ENCODE results near the gene NELFA. TPM values are rescaled to one million over a fixed set of nuclear protein-coding genes. Genes with fewer than 3 reads are reported as not detected.

NELFA gene
- total and polyA plus RNA-seq, 4 donors, result 7.1 to 11.8 (median 9.3) TPM

- no peak for TF ChIP-seq CTCF (IDR thresholded peaks at IDR 0.05; ENCODE audit: low read depth, low read length, missing input control)
- peak; percentile 37 for TF ChIP-seq ATF3 (IDR thresholded peaks at IDR 0.05)
- 72% methylated on average over 3 of the region's 3 CpGs for WGBS
- no peak for DNase-seq (ENCODE audit: low spot score)
Observed at GRCh38 chr4:2011583-2011982, 2.8 kb upstream of the NELFA start.

GRCh38 chr4:2009651-2010233 is 968 bp upstream of the NELFA start:
- Histone ChIP-seq H3K4me3 (ENCODE audit: low read depth in 1 of 3, low read length in 3 of 3) (peak overlapping the region; percentile 75 to 99 (median 97)), H3K27me3 (ENCODE audit: control insufficient read depth in 4 of 4, insufficient read depth in 4 of 4, low read length in 3 of 4) (no peaks in the 10 kb centered on the region), H3K4me1 (ENCODE audit: control insufficient read depth in 4 of 4, insufficient read depth in 4 of 4, low read length in 3 of 4) (peaks cover 0 to 19% (median 9%) of the 10 kb centered on the region in 4 donors), H3K9me3 (ENCODE audit: control insufficient read depth in 4 of 4, low read length in 3 of 4) (no peaks in the 10 kb centered on the region), H3K36me3 (ENCODE audit: control insufficient read depth in 4 of 4, insufficient read depth in 3 of 4, low read depth in 1 of 4, low read length in 3 of 4) (peaks cover 0 to 3% (median 0%) of the 10 kb centered on the region in 4 donors), H3K27ac (ENCODE audit: low read depth in 1 of 2, low read length in 2 of 2) (peak overlapping the region; percentile 99 to 100), H3K9ac (ENCODE audit: low read depth in 1 of 2, low read length in 2 of 2) (peak overlapping the region; percentile 66 to 97)
- TF ChIP-seq RAD21 (IDR thresholded peaks at IDR 0.05) (peak; percentile 46 to 71), RXRA (IDR thresholded peaks at IDR 0.05) (no peak), CTCF (IDR thresholded peaks at IDR 0.05; ENCODE audit: low read depth, low read length, missing input control) (peak; percentile 29), TAF1 (conservative IDR thresholded peaks at IDR 0.05) (peak; percentile 19), SP1 (IDR thresholded peaks at IDR 0.05) (peak; percentile 55), FOXA1 (IDR thresholded peaks at IDR 0.05) (no peak)
- 1% methylated on average over 23 of the region's 23 CpGs for WGBS
- peak; percentile 51 for DNase-seq (ENCODE audit: low spot score)

More at GRCh38 chr4:2011583-2011982, 2.8 kb upstream of the NELFA start:
- no peaks in the 10 kb centered on the region for H3K36me3 ChIP-seq (ENCODE audit: control insufficient read depth in 4 of 4, insufficient read depth in 3 of 4, low read depth in 1 of 4, low read length in 3 of 4)
- peaks cover 0 to 19% (median 9%) of the 10 kb centered on the region in 4 donors for H3K4me1 ChIP-seq (ENCODE audit: control insufficient read depth in 4 of 4, insufficient read depth in 4 of 4, low read length in 3 of 4)
- H3K27ac ChIP-seq (ENCODE audit: low read depth in 1 of 2, low read length in 2 of 2), result no peak overlapping the region
- no peak overlapping the region for H3K9ac ChIP-seq (ENCODE audit: low read depth in 1 of 2, low read length in 2 of 2)
- no peaks in the 10 kb centered on the region for H3K9me3 ChIP-seq (ENCODE audit: control insufficient read depth in 4 of 4, low read length in 3 of 4)
- H3K27me3 ChIP-seq (ENCODE audit: control insufficient read depth in 4 of 4, insufficient read depth in 4 of 4, low read length in 3 of 4), result no peaks in the 10 kb centered on the region
- H3K4me3 ChIP-seq (ENCODE audit: low read depth in 1 of 3, low read length in 3 of 3), result no peak overlapping the region

DNA sequence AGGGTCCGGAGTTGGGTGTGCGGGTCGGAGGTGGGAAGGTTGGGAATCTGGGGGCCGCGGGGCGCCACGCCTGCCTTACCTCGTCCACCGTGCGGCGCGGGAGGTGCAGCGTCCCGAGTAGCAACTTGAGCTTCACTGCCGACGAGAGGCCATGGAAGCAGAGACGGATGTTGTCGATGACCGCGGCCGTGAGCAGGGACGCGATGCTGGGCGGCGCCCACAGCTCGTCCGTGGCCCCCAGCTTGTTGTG is 178 bp downstream of the NELFA start:
- no peaks in the 10 kb centered on the region for H3K9me3 ChIP-seq (ENCODE audit: control insufficient read depth in 4 of 4, low read length in 3 of 4)

More for the DNA sequence above, 178 bp downstream of the NELFA start:
- peaks cover 0 to 3% (median under 1%) of the 10 kb centered on the region in 4 donors for H3K36me3 ChIP-seq (ENCODE audit: control insufficient read depth in 4 of 4, insufficient read depth in 3 of 4, low read depth in 1 of 4, low read length in 3 of 4)
- H3K4me1 ChIP-seq (ENCODE audit: control insufficient read depth in 4 of 4, insufficient read depth in 4 of 4, low read length in 3 of 4), result peaks cover 0 to 19% (median 9%) of the 10 kb centered on the region in 4 donors
- peak overlapping the region; percentile 99 to 100 for H3K27ac ChIP-seq (ENCODE audit: low read depth in 1 of 2, low read length in 2 of 2)
- H3K4me3 ChIP-seq (ENCODE audit: low read depth in 1 of 3, low read length in 3 of 3), result peak overlapping the region; percentile 75 to 99 (median 97)
- no peak for DNase-seq (ENCODE audit: low spot score)
- under 1% methylated on average over 27 of the region's 27 CpGs for whole genome bisulfite sequencing
- no peaks in the 10 kb centered on the region for H3K27me3 ChIP-seq (ENCODE audit: control insufficient read depth in 4 of 4, insufficient read depth in 4 of 4, low read length in 3 of 4)
- TF ChIP-seq ZBTB33 (IDR thresholded peaks at IDR 0.05) (no peak), GABPA (IDR thresholded peaks at IDR 0.05 in 1 of 2, conservative IDR thresholded peaks at IDR 0.05 in 1 of 2) (no peak), NR2F2 (IDR thresholded peaks at IDR 0.05) (no peak), HNF4G (IDR thresholded peaks at IDR 0.05) (no peak), ATF3 (IDR thresholded peaks at IDR 0.05) (no peak), FOXA1 (IDR thresholded peaks at IDR 0.05) (no peak), YY1 (IDR thresholded peaks at IDR 0.05) (no peak), EGR1 (IDR thresholded peaks at IDR 0.05; ENCODE audit: low read depth in 2 of 2) (no peak), SP1 (IDR thresholded peaks at IDR 0.05) (no peak)
- peak overlapping the region; percentile 17 to 97 for H3K9ac ChIP-seq (ENCODE audit: low read depth in 1 of 2, low read length in 2 of 2)
